ENCODE measurements around the gene ZNF524.
"Not testable (repeated sequence)": the region's sequence is repeated elsewhere in the genome, so short reads cannot be mapped to it uniquely, and the experiment has no call there.

ZNF524 gene

DNA sequence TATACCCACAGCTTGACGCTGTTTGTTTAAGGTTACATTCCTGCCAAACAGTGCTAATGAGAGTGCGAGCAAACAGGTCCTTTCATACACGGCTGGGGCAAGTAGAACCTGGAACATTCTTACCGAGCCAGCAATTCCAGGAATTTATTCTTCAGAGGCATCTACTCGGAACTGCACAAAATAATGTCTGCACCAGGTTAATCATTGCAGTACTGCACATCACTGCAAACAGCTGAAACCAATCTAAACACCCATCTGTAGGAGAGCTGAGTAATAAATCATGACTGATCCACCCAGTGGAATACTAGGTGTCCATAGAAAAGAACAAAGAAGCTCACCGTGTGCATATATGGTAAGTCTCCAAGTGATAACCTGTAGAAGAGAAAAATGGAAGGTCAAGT, 18.3 kb upstream of the ZNF524 start:
- no peak for DNase-seq

GRCh38 chr19:55582284-55582683, 17.8 kb upstream of the ZNF524 start:
- not testable (repeated sequence) for DNase-seq

DNA sequence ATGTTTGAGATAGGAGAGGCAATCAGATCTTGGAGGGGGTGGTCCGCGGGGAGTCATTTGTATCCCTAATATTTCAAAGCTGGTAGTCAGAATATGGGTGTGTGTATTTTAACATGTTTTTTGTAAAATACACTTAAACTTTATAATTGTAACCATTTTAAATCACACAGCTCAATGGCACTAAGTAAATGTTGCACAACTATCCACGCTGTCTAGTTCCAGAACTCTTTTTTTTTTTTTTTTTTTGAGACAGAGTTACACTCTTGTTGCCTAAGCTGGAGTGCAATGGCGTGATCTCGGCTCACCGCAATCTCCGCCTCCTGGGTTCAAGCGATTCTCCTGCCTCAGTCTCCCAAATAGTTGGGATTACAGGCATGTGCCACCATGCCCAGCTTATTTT, 16.2 kb upstream of the ZNF524 start:
- DNase-seq = not testable (repeated sequence)

DNA sequence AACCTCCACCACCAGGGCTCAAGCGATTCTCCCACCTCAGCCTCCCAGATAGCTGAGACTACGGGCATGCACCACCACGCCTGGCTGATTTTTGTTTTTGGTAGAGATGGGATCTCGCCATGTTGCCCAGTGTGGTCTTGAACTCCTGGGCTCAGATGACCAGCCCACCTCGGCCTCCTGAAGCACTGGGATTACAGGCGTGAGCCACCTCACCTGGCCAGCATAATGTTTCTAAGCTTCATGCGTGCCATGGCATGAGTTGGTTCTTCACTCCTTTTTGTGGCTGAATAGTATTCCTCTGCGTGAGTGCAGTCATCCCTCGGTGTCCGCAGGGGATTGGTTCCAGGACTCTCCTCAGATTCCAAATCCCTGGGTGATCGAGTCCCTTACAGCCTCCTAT, 15.2 kb upstream of the ZNF524 start:
- no peak for DNase-seq

- peak; percentile 70 for DNase-seq
Measured at GRCh38 chr19:55585658-55586339, 14.3 kb upstream of the ZNF524 start.

- DNase-seq = peak; percentile 97
Measured at GRCh38 chr19:55586976-55587668, 13.0 kb upstream of the ZNF524 start.

GRCh38 chr19:55588738-55589137, 11.3 kb upstream of the ZNF524 start:
- no peak for DNase-seq

GRCh38 chr19:55590109-55590508, 10.0 kb upstream of the ZNF524 start:
- no peak for DNase-seq

DNA sequence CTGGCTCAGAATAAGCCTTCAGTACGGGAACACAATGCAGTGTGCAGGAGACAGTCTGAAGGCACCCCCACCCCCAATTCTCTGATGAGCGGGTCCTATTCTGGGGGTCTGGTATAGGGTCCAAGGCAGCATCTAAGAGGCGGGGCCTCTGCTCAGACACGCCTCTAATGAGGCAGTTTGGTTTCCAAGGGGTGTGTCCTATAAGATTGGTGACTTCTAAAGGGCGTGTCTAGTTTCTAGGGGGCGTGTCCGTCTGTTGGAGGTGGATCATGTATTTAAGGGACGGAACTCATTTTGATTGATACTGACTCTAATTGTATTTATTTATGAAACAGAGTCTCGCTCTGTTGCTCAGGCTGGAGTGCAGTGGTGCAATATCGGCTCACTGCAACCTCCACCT, 9.5 kb upstream of the ZNF524 start:
- peak; percentile 54 for DNase-seq

DNA sequence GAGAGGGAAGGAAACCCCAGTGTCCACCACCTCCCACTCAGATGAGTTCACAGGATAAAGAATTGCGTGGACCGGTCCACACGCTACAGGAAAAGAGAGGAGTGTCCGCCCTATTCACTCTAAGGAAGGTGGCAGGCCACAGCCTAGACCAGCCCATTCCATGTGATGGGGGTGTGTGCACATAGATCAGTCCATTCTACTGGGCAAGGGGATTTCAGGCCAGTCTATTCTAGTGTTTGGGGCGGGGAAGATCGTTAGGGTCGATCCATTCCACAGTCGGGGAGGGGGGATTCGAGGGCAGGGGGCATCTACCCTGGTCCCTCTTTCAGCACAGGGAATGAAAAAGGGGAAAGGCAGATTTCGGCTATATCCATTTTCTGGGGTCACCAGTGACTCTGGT, 8.5 kb upstream of the ZNF524 start:
- no peak for DNase-seq

GRCh38 chr19:55592391-55593090, 7.5 kb upstream of the ZNF524 start:
- DNase-seq = no peak

- DNase-seq = no peak
Measured at GRCh38 chr19:55593096-55593772, 6.9 kb upstream of the ZNF524 start.

DNA sequence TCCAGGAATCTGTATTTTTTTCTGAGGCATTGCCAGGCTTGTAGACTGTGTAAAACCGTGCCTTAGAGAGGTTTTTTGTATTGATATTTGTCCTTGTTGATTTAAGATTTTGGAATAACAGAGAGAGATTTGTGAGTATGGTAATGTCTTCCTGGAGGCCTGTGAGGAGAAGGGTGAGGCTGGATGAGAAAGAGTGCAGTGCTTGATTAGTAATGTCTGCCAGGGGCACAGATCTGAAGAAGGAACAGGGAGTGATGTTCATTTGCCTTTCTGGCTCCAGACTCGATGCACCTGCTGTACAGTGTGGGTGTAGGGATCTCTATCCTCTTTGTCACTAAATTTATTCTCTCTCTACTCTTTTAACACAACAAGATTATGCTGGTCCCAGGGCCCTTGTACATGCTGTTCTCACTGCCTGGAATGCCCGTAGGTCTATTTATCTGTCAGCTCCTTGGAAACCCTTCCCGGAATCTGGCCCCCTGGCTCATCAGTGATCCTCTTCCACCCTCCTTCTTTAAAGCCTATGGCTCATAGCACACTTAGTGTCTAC, 5.0 kb upstream of the ZNF524 start:
- DNase-seq = no peak

DNA sequence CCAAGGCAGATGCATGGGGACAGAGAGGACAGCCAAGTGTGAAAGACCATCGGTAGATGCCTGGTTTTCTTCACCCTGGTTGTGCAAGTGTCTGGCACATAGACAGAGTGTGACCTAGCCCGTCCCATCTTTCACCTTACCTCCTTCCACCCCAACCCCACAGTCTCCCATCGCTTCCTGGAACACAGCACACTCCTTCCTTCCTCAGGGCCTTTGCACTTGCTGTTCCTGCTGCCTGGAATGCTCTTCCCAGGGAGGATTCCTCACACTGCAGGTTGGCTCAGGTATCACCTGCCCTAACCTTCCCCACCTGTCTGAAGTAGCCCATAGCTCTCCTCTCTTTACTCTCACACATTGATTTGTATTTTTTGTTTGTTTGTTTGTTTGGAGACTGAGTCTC, 3.8 kb upstream of the ZNF524 start:
- DNase-seq = no peak

DNA sequence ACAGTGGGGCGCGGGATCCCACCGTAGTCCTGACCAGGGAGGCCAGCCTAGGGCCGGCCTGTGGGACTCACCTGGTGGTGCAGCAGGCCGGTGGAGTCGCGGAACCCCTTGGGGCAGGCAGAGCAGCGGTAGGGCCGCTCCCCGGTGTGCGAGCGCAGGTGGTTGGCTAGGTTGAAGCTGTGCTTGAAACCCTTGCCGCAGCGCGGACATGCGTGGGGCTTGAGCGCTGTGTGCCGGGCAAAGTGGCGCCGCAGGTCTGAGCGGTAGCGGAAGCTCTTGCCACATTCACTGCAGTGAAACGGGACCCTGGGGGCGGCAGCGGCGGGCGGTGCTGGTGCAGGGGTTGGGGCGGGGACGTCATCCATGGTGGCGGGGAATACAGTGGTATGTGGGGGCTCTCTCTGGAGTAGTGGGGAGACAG, 2.6 kb upstream of the ZNF524 start:
- DNase-seq = no peak

DNA sequence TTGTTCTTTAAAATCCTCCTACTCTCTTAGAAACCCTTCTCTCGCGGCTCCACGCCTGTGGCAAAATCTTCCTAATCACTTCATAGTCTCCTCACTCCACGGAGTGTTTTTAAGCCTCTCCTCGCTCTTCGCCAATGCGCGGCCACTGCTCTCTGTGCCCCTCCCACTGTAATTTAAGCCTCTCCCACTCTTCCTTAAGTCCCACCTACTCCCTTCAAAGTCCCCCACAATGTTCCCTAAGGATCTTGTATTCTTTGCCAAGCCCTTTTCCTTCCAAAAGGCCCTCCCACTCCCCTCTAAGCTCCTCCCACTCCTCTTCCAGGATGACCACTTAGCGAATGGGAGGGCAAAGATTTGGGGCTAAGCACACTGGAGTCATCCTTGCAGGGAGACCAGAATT, 2.1 kb upstream of the ZNF524 start:
- DNase-seq = no peak

- DNase-seq = peak; percentile 97
Measured at GRCh38 chr19:55598719-55599467, 1.2 kb upstream of the ZNF524 start.

- peak; percentile 98 for DNase-seq
Measured at GRCh38 chr19:55599468-55599841, 633 bp upstream of the ZNF524 start, which contains the start of gene FIZ1. FIZ1 (minus strand) TSS chr19:55599517; CDS start chr19:55597865, 1,652 bp downstream.

DNA sequence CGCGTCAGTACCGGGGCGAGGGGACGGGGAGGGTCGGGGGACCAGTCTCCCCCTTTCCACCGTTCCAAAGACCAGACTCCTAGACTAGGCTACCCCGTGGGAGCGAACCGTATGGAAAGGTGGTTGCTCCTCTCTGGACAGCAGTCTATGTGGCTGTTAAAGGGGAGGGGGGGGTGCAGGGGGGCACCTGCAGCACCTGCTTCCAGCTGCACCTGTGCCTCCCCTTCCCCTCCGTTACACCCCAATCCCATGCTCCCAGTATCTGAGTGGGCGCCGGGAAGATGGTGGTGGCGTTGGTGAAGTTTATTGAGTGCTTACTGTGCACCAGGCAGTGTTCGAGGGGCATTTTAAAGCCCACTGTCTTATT, 557 bp downstream of the ZNF524 start:
- no peak for DNase-seq

DNA sequence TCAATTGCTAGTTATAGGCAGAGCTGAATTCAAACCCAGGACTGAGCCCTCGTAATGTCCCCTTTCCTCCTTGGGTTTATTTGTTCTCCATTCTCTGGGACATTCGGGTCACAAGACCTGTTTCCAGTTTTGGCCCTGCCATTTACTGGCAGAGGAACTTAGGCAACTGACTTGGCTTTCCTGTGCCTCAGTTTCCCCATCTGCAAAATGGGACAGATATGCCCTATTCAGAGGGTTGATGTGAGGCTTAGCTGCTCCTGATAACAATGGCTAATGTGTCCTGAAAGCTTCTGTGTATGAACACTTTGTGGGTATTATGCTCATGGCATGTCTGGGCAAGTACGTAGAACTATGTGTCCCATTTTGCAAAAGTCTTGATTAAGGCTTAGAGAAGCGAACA, 996 bp downstream of the ZNF524 start:
- no peak for DNase-seq

DNA sequence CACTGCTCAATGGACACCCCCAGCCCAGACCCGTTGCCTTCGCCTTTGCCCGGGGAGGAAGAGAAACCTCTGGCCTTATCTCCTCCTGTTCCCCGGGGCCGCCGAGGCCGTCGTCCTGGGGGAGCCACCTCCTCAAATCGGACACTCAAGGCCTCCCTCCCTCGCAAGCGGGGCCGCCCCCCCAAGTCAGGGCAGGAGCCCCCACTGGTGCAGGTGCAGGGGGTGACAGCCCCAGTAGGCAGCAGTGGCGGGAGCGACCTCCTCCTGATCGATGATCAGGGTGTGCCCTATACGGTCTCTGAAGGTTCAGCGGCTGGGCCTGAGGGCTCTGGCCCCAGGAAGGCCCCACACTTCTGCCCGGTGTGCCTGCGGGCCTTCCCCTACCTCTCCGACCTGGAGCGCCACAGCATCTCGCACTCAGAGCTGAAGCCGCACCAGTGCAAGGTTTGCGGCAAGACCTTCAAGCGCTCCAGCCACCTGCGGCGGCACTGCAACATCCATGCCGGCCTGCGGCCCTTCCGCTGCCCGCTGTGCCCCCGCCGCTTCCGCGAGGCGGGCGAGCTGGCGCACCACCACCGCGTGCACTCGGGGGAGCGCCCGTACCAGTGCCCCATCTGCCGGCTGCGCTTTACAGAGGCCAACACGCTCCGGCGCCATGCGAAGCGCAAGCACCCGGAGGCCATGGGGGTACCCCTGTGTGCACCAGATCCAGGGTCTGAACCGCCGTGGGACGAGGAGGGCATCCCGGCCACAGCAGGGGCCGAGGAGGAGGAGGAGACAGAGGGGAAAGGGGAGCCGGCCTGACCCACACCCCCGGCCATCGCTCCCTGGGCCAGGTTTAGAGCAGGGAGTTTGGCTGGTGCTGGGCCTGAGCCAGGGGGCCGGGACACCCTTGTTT, 2.3 kb downstream of the ZNF524 start:
- no peak for DNase-seq
